Stimulated activated memory B cell treated with anti-CD40 and anti-IgM and Interleukin-4, amounts not matched to agents 10 μg/mL and 1 μg/mL and 100 μg/mL, for 72 hours (primary cell): ENCODE data around the gene UFL1.
"Not testable (repeated sequence)": the region's sequence is repeated elsewhere in the genome, so short reads cannot be mapped to it uniquely, and the experiment has no call there.

Experiments
- ATAC-seq: fragments of 150-1000 bp; cut with Tn5 transposase; 2 replicates; pipeline ENCODE4 v1.10.0; 2021
- H3K27ac Mint-ChIP-seq: one replicate; pipeline ENCODE4 v1.8.0; 2022; ENCODE audit warnings: mild to moderate bottlenecking, mixed read lengths
- H3K27me3 Mint-ChIP-seq: one replicate; pipeline ENCODE4 v1.8.0; 2022; ENCODE audit warnings: mixed read lengths
- H3K36me3 Mint-ChIP-seq: one replicate; pipeline ENCODE4 v1.8.0; 2022; ENCODE audit warnings: mixed read lengths
- H3K4me1 Mint-ChIP-seq: one replicate; pipeline ENCODE4 v1.8.0; 2022; ENCODE audit warnings: mixed read lengths
- H3K4me3 Mint-ChIP-seq: one replicate; pipeline ENCODE4 v1.8.0; 2022; ENCODE audit warnings: mild to moderate bottlenecking, moderate library complexity, mixed read lengths
- H3K9me3 Mint-ChIP-seq: one replicate; pipeline ENCODE4 v1.8.0; 2022; ENCODE audit warnings: mixed read lengths

Gene UFL1

GRCh38 chr6:96545882-96546281 is 24.3 kb downstream of the UFL1 start:
- ATAC-seq: no peak
- Mint-ChIP-seq H3K4me1 (no peaks in the 10 kb centered on the region), H3K27me3 (no peaks in the 10 kb centered on the region), H3K27ac (no peak overlapping the region), H3K4me3 (no peak overlapping the region), H3K9me3 (no peaks in the 10 kb centered on the region), H3K36me3 (peaks cover 59% of the 10 kb centered on the region)

GRCh38 chr6:96547654-96548053 is 26.0 kb downstream of the UFL1 start:
- H3K27me3 Mint-ChIP-seq: no peaks in the 10 kb centered on the region
- peaks cover 60% of the 10 kb centered on the region for H3K36me3 Mint-ChIP-seq
- H3K27ac Mint-ChIP-seq: no peak overlapping the region
- H3K4me3 Mint-ChIP-seq: no peak overlapping the region
- no peaks in the 10 kb centered on the region for H3K4me1 Mint-ChIP-seq
- ATAC-seq: no peak
- H3K9me3 Mint-ChIP-seq: no peaks in the 10 kb centered on the region

GRCh38 chr6:96554558-96554957 is 33.0 kb downstream of the UFL1 start:
- Mint-ChIP-seq H3K4me1 (no peaks in the 10 kb centered on the region), H3K36me3 (peaks cover 52% of the 10 kb centered on the region), H3K27me3 (no peaks in the 10 kb centered on the region), H3K4me3 (no peak overlapping the region), H3K9me3 (peaks cover 3% of the 10 kb centered on the region), H3K27ac (no peak overlapping the region)
- no peak for ATAC-seq

- H3K36me3 Mint-ChIP-seq: peaks cover 22% of the 10 kb centered on the region
- ATAC-seq, H3K4me3 Mint-ChIP-seq, H3K27ac Mint-ChIP-seq, H3K27me3 Mint-ChIP-seq, H3K9me3 Mint-ChIP-seq, H3K4me1 Mint-ChIP-seq: not testable (repeated sequence)
Measured at GRCh38 chr6:96559740-96560139, 38.1 kb downstream of the UFL1 start.

GRCh38 chr6:96562886-96563285 is 41.3 kb downstream of the UFL1 start, which contains the start of gene FHL5:
Gene FHL5 (plus strand): TSS chr6:96563128. CDS start chr6:96603614, 40,486 bp downstream.
- Mint-ChIP-seq H3K4me3 (no peak within 1 kb of the TSS), H3K27me3 (no peaks in the 10 kb centered on the region), H3K27ac (no peak within 1 kb of the TSS), H3K4me1 (no peaks in the 10 kb centered on the region), H3K9me3 (peaks cover 3% of the 10 kb centered on the region), H3K36me3 (no peaks in the 10 kb centered on the region)
- ATAC-seq: no peak

GRCh38 chr6:96563853-96564252 is 42.2 kb downstream of the UFL1 start:
- no peaks in the 10 kb centered on the region for H3K36me3 Mint-ChIP-seq

GRCh38 chr6:96570053-96570452 is 48.4 kb downstream of the UFL1 start:
- H3K9me3 Mint-ChIP-seq: peaks cover 22% of the 10 kb centered on the region
- ATAC-seq: no peak
- peaks cover 13% of the 10 kb centered on the region for H3K36me3 Mint-ChIP-seq
- H3K4me1 Mint-ChIP-seq: no peaks in the 10 kb centered on the region
- H3K27me3 Mint-ChIP-seq: peaks cover 26% of the 10 kb centered on the region
- H3K27ac Mint-ChIP-seq: no peak overlapping the region
- no peak overlapping the region for H3K4me3 Mint-ChIP-seq

More at GRCh38 chr6:96563853-96564252, 42.2 kb downstream of the UFL1 start:
- no peak overlapping the region for H3K27ac Mint-ChIP-seq
- peaks cover 6% of the 10 kb centered on the region for H3K9me3 Mint-ChIP-seq
- H3K4me3 Mint-ChIP-seq: no peak overlapping the region
- no peak for ATAC-seq
- peaks cover 5% of the 10 kb centered on the region for H3K27me3 Mint-ChIP-seq
- H3K4me1 Mint-ChIP-seq: no peaks in the 10 kb centered on the region

- no peaks in the 10 kb centered on the region for H3K4me1 Mint-ChIP-seq
- no peak for ATAC-seq
- H3K27me3 Mint-ChIP-seq: peaks cover 30% of the 10 kb centered on the region
- H3K36me3 Mint-ChIP-seq: peaks cover 13% of the 10 kb centered on the region
- H3K27ac Mint-ChIP-seq: no peak overlapping the region
- no peak overlapping the region for H3K4me3 Mint-ChIP-seq
- H3K9me3 Mint-ChIP-seq: peaks cover 19% of the 10 kb centered on the region
Measured at GRCh38 chr6:96571551-96571950, 49.9 kb downstream of the UFL1 start.

GRCh38 chr6:96575359-96575758 is 53.8 kb downstream of the UFL1 start:
- Mint-ChIP-seq H3K36me3 (peaks cover 5% of the 10 kb centered on the region), H3K27ac (no peak overlapping the region), H3K4me3 (no peak overlapping the region), H3K27me3 (peaks cover 20% of the 10 kb centered on the region), H3K4me1 (no peaks in the 10 kb centered on the region), H3K9me3 (peaks cover 5% of the 10 kb centered on the region)
- ATAC-seq: no peak

- Mint-ChIP-seq H3K27ac (no peak overlapping the region), H3K4me3 (no peak overlapping the region), H3K4me1 (no peaks in the 10 kb centered on the region), H3K36me3 (no peaks in the 10 kb centered on the region), H3K9me3 (no peaks in the 10 kb centered on the region), H3K27me3 (peaks cover 18% of the 10 kb centered on the region)
- no peak for ATAC-seq
Measured at GRCh38 chr6:96576221-96576620, 54.6 kb downstream of the UFL1 start.

- Mint-ChIP-seq H3K27me3 (peaks cover 21% of the 10 kb centered on the region), H3K36me3 (no peaks in the 10 kb centered on the region), H3K4me1 (no peaks in the 10 kb centered on the region), H3K9me3 (no peaks in the 10 kb centered on the region), H3K4me3 (no peak overlapping the region), H3K27ac (no peak overlapping the region)
- ATAC-seq: no peak
Measured at GRCh38 chr6:96582021-96582420, 60.4 kb downstream of the UFL1 start.

- Mint-ChIP-seq H3K27ac (no peak overlapping the region), H3K4me3 (no peak overlapping the region), H3K27me3 (peaks cover 21% of the 10 kb centered on the region), H3K9me3 (no peaks in the 10 kb centered on the region), H3K4me1 (no peaks in the 10 kb centered on the region), H3K36me3 (no peaks in the 10 kb centered on the region)
- ATAC-seq: no peak
Measured at GRCh38 chr6:96582436-96582835, 60.8 kb downstream of the UFL1 start.

- Mint-ChIP-seq H3K36me3 (no peaks in the 10 kb centered on the region), H3K4me1 (peaks cover under 1% of the 10 kb centered on the region), H3K9me3 (no peaks in the 10 kb centered on the region), H3K27me3 (no peaks in the 10 kb centered on the region), H3K27ac (no peak overlapping the region), H3K4me3 (no peak overlapping the region)
- ATAC-seq: no peak
Measured at GRCh38 chr6:96604420-96604819, 82.8 kb downstream of the UFL1 start.
